Iris pigment epithelial cell (primary cell): Measurements from ENCODE around the gene ATP1A1.

Experiments
- DNase-seq: peaks from one replicate; pipeline ENCODE4 v3.0.0-alpha.2; 2011; ENCODE audit warnings: low read depth

The ATP1A1 gene

GRCh38 chr1:116415200-116415698, 42.2 kb downstream of the ATP1A1 start:
- DNase-seq: no peak

- no peak for DNase-seq
Measured at GRCh38 chr1:116415699-116416533, 42.9 kb downstream of the ATP1A1 start.

- no peak for DNase-seq
Measured at GRCh38 chr1:116416854-116417513, 43.9 kb downstream of the ATP1A1 start.

- DNase-seq: no peak
Measured at GRCh38 chr1:116417678-116418077, 44.6 kb downstream of the ATP1A1 start.

GRCh38 chr1:116418091-116418830, 45.2 kb downstream of the ATP1A1 start:
- DNase-seq: peak; percentile 83

- DNase-seq: no peak
Measured at GRCh38 chr1:116420417-116421200, 47.6 kb downstream of the ATP1A1 start.

- DNase-seq: no peak
Measured at GRCh38 chr1:116424438-116424837, 51.4 kb downstream of the ATP1A1 start.

GRCh38 chr1:116424863-116425262, 51.8 kb downstream of the ATP1A1 start:
- DNase-seq: no peak

GRCh38 chr1:116425987-116426386, 52.9 kb downstream of the ATP1A1 start:
- no peak for DNase-seq

GRCh38 chr1:116426401-116426800, 53.4 kb downstream of the ATP1A1 start:
- no peak for DNase-seq

- DNase-seq: no peak
Measured at GRCh38 chr1:116428576-116428975, 55.5 kb downstream of the ATP1A1 start.

GRCh38 chr1:116429821-116430374, 56.9 kb downstream of the ATP1A1 start:
- no peak for DNase-seq

GRCh38 chr1:116431870-116432500, 58.9 kb downstream of the ATP1A1 start:
- DNase-seq: no peak

- no peak for DNase-seq
Measured at GRCh38 chr1:116432655-116433265, 59.7 kb downstream of the ATP1A1 start.

GRCh38 chr1:116433275-116434257, 60.5 kb downstream of the ATP1A1 start:
- DNase-seq: peak; percentile 71

- DNase-seq: no peak
Measured at GRCh38 chr1:116434849-116435248, 61.8 kb downstream of the ATP1A1 start.

- no peak for DNase-seq
Measured at GRCh38 chr1:116435806-116436610, 63.0 kb downstream of the ATP1A1 start.

GRCh38 chr1:116436611-116436970, 63.5 kb downstream of the ATP1A1 start:
- no peak for DNase-seq
